GM12878 (cell line): ENCODE measurements around the gene FIZ1. TPM values are rescaled to one million over a fixed set of nuclear protein-coding genes. Genes with fewer than 3 reads are reported as not detected.

Source experiments
- ATAC-seq: fragments of 200-7000 bp; cut with Tn5 transposase; 3 replicates; pipeline ENCODE4 v1.9.1; 2020; ENCODE audit warnings: mild to moderate bottlenecking, moderate library complexity
- BruUV-seq: library from RNA; stranded (reverse); fragments of 400-500 nt; replicated peaks from 2 replicates; lab custom pipeline; 2021; lab: Mats Ljungman, UMichigan
- CTCF ChIA-PET: fragments of 300-600 bp; sonication (Branson Sonifier 250); formaldehyde crosslinking; extraction: SDS; loops from one replicate; lab custom pipeline; 2021; ENCODE audit warnings: inconsistent platforms; lab: Yijun Ruan, JAX
- POLR2A ChIA-PET: fragments of 350-600 bp; formaldehyde crosslinking; extraction: SDS; loops from one replicate; lab custom pipeline; 2021; ENCODE audit warnings: inconsistent platforms; lab: Charles Lee
- RAD21 ChIA-PET: fragments of 300-600 bp; sonication (Branson Sonifier 250); formaldehyde crosslinking; loops from one replicate; lab custom pipeline; 2023; ENCODE audit warnings: antibody characterized with exemption; ENCODE audit not compliant: unreplicated experiment; lab: Charles Lee
- SMC1A ChIA-PET: fragments of 300-600 bp; sonication (Branson Sonifier 250); formaldehyde crosslinking; loops from one replicate; lab custom pipeline; 2023; ENCODE audit not compliant: unreplicated experiment, uncharacterized antibody; lab: Charles Lee
- DNase-seq: peaks from one replicate; pipeline ENCODE4 v3.0.0-alpha.2; 2011; ENCODE audit warnings: low read depth, low spot score
- FAIRE-seq: peaks from 3 replicates; lab custom pipeline; 2011; peaks lifted over from hg19 to GRCh38; lab: Jason Lieb, UNC
- H2AFZ ChIP-seq: 2 replicates; pipeline ENCODE4 v1.6.0; 2011; ENCODE audit warnings: low read depth, low read length, control low read depth; ENCODE audit not compliant: control insufficient read depth
- H3K27ac ChIP-seq: 2 replicates; pipeline ENCODE4 v1.5.1; 2011; ENCODE audit warnings: control low read depth; ENCODE audit not compliant: control insufficient read depth, insufficient read depth
- H3K27me3 ChIP-seq, 2 experiments: replicated peaks in 1 of 2; 2 replicates each; pipeline versions ENCODE4 v1.6.0 to v1.6.1; 2011; ENCODE audit warnings: low read length in 1 of 2; ENCODE audit not compliant: control insufficient read depth in 2 of 2, insufficient read depth in 2 of 2
- H3K36me3 ChIP-seq, 2 experiments: 2 replicates each; pipeline ENCODE4 v1.5.1; 2011; ENCODE audit warnings: low read length in 1 of 2; ENCODE audit not compliant: control insufficient read depth in 2 of 2, insufficient read depth in 2 of 2
- H3K4me1 ChIP-seq: 2 replicates; pipeline ENCODE4 v1.6.1; 2011; ENCODE audit warnings: mild to moderate bottlenecking, low read length, moderate library complexity, mixed read lengths; ENCODE audit not compliant: control insufficient read depth, insufficient read depth
- H3K4me2 ChIP-seq: 2 replicates; pipeline ENCODE4 v1.6.0; 2011; ENCODE audit warnings: control low read depth; ENCODE audit not compliant: control insufficient read depth, insufficient read depth
- H3K4me3 ChIP-seq: fragments of 200-600 bp; sonication (generic); 2 replicates; pipeline ENCODE4 v1.5.1; 2016
- H3K79me2 ChIP-seq: 2 replicates; pipeline ENCODE4 v1.6.0; 2011; ENCODE audit warnings: low read length; ENCODE audit not compliant: control insufficient read depth, insufficient read depth
- H3K9ac ChIP-seq: 2 replicates; pipeline ENCODE4 v1.8.0; 2011; ENCODE audit warnings: low read length, control low read depth, mixed read lengths; ENCODE audit not compliant: control insufficient read depth, insufficient read depth
- H3K9me3 ChIP-seq: replicated peaks from 3 replicates; pipeline ENCODE4 v1.5.1; 2011; ENCODE audit warnings: mild to moderate bottlenecking, low read length; ENCODE audit not compliant: control insufficient read depth, insufficient read depth
- H4K20me1 ChIP-seq: 2 replicates; pipeline ENCODE4 v1.6.0; 2011; ENCODE audit not compliant: control insufficient read depth, insufficient read depth
- ATF2 ChIP-seq: IDR thresholded peaks from 2 replicates; pipeline ENCODE4 v1.6.1; 2012; ENCODE audit warnings: low read length, inconsistent platforms
- BCL11A ChIP-seq: IDR thresholded peaks from 2 replicates; pipeline ENCODE4 v1.6.1; 2011; ENCODE audit warnings: low read depth, low read length
- CHD2 ChIP-seq: IDR thresholded peaks from 2 replicates; pipeline ENCODE4 v1.6.1; 2011; ENCODE audit warnings: low read depth, low read length, improper control_type of control experiment, borderline replicate concordance
- KLF5 ChIP-seq: fragments of 450-650 bp; IDR thresholded peaks from 2 replicates; pipeline ENCODE4 v1.6.1; 2014; ENCODE audit warnings: mild to moderate bottlenecking; ENCODE audit not compliant: partially characterized antibody
- NFYB ChIP-seq: IDR thresholded peaks from 2 replicates; pipeline ENCODE4 v1.6.1; 2011; ENCODE audit warnings: low read depth, mild to moderate bottlenecking, low read length, improper control_type of control experiment, moderate library complexity; ENCODE audit not compliant: insufficient read depth
- PAX5 ChIP-seq: IDR thresholded peaks from 2 replicates; pipeline ENCODE4 v1.6.1; 2011; ENCODE audit warnings: low read depth, low read length, borderline replicate concordance
- SKIL ChIP-seq: fragments of 450-650 bp; IDR thresholded peaks from 2 replicates; pipeline ENCODE4 v1.6.1; 2017; ENCODE audit warnings: mild to moderate bottlenecking, low read depth, inconsistent platforms; ENCODE audit not compliant: poor library complexity, severe bottlenecking
- WGBS: methylation state at CpG from one replicate; pipeline ENCODE4 v1.1.6; 2016; ENCODE audit warnings: low lambda C conversion rate; ENCODE audit not compliant: insufficient replicate concordance, insufficient coverage; ENCODE audit errors: missing lambda C conversion rate; 5-methylcytosine and 5-hydroxymethylcytosine counted together
- in situ Hi-C: fragments of 300-500 bp; cut with MboI; formaldehyde crosslinking; loops from 9 replicates; pipeline ENCODE4 v1.14.3; 2018; ENCODE audit warnings: mixed read lengths
- intact Hi-C: fragments of 100-400 bp; cut with micrococcal nuclease; formaldehyde crosslinking; loops from one replicate; pipeline ENCODE4 v1.14.2; 2022; ENCODE audit not compliant: unreplicated experiment
- polyA plus RNA-seq, 11 experiments: library from polyadenylated mRNA; depleted of rRNA in 4 of 11; unstranded in 6 of 11; stranded (reverse) in 5 of 11; fragments of >200 nt; fragmentation: Nextera tagmentation in 4 of 11; fragmentation: Illumina TruSeq in 1 of 11; extraction: Ambion mirVana in 4 of 11; extraction: Trizol in 1 of 11; gene quantifications; 1 replicate in 1 of 11; 2 replicates in 10 of 11; pipeline versions ENCODE4 v1.2.1 to v1.2.3, GENCODE V29; 2011 to 2016; ENCODE audit warnings: inconsistent platforms in 2 of 11, missing spikeins in 2 of 11, low read depth in 1 of 11
- total RNA-seq, 4 experiments: library from RNA; depleted of rRNA in 3 of 4; stranded (reverse); fragments of >200 nt in 3 of 4; fragmentation: Illumina TruSeq in 1 of 4; extraction: Trizol in 1 of 4; gene quantifications; 2 replicates each; pipeline versions ENCODE4 v1.2.1 to v1.2.3, GENCODE V29; 2013 to 2021
- TF ChIP-seq, protein P1 (sequence below): fragments of 450-650 bp; IDR thresholded peaks from 2 replicates; pipeline ENCODE4 v1.6.1; 2017; ENCODE audit warnings: mild to moderate bottlenecking, moderate library complexity
- TF ChIP-seq, protein P2 (sequence below): IDR thresholded peaks from 2 replicates; pipeline ENCODE4 v1.6.1; 2012; ENCODE audit warnings: mild to moderate bottlenecking, low read depth, low read length

The FIZ1 gene
- total and polyA plus RNA-seq, 10 of the 15 experiments (the other 5 are each of a cell fraction or from before 2014, with no cell fraction given) = 0.60 to 16.8 (median 4.2) TPM

GRCh38 chr19:55642153-55643002 lies 43.1 kb upstream of the FIZ1 start:
- peak; percentile 25 for ATAC-seq
- TF ChIP-seq SKIL (no peak), BCL11A (no peak), ATF2 (no peak), KLF5 (no peak), NFYB (no peak), PAX5 (peak; percentile 24; the same call in 1 of the 2 replicates), CHD2 (no peak)
- TF ChIP-seq, protein P1, sequence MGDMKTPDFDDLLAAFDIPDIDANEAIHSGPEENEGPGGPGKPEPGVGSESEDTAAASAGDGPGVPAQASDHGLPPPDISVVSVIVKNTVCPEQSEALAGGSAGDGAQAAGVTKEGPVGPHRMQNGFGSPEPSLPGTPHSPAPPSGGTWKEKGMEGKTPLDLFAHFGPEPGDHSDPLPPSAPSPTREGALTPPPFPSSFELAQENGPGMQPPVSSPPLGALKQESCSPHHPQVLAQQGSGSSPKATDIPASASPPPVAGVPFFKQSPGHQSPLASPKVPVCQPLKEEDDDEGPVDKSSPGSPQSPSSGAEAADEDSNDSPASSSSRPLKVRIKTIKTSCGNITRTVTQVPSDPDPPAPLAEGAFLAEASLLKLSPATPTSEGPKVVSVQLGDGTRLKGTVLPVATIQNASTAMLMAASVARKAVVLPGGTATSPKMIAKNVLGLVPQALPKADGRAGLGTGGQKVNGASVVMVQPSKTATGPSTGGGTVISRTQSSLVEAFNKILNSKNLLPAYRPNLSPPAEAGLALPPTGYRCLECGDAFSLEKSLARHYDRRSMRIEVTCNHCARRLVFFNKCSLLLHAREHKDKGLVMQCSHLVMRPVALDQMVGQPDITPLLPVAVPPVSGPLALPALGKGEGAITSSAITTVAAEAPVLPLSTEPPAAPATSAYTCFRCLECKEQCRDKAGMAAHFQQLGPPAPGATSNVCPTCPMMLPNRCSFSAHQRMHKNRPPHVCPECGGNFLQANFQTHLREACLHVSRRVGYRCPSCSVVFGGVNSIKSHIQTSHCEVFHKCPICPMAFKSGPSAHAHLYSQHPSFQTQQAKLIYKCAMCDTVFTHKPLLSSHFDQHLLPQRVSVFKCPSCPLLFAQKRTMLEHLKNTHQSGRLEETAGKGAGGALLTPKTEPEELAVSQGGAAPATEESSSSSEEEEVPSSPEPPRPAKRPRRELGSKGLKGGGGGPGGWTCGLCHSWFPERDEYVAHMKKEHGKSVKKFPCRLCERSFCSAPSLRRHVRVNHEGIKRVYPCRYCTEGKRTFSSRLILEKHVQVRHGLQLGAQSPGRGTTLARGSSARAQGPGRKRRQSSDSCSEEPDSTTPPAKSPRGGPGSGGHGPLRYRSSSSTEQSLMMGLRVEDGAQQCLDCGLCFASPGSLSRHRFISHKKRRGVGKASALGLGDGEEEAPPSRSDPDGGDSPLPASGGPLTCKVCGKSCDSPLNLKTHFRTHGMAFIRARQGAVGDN = peak; percentile 70
- TF ChIP-seq, protein P2, sequence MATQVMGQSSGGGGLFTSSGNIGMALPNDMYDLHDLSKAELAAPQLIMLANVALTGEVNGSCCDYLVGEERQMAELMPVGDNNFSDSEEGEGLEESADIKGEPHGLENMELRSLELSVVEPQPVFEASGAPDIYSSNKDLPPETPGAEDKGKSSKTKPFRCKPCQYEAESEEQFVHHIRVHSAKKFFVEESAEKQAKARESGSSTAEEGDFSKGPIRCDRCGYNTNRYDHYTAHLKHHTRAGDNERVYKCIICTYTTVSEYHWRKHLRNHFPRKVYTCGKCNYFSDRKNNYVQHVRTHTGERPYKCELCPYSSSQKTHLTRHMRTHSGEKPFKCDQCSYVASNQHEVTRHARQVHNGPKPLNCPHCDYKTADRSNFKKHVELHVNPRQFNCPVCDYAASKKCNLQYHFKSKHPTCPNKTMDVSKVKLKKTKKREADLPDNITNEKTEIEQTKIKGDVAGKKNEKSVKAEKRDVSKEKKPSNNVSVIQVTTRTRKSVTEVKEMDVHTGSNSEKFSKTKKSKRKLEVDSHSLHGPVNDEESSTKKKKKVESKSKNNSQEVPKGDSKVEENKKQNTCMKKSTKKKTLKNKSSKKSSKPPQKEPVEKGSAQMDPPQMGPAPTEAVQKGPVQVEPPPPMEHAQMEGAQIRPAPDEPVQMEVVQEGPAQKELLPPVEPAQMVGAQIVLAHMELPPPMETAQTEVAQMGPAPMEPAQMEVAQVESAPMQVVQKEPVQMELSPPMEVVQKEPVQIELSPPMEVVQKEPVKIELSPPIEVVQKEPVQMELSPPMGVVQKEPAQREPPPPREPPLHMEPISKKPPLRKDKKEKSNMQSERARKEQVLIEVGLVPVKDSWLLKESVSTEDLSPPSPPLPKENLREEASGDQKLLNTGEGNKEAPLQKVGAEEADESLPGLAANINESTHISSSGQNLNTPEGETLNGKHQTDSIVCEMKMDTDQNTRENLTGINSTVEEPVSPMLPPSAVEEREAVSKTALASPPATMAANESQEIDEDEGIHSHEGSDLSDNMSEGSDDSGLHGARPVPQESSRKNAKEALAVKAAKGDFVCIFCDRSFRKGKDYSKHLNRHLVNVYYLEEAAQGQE = no peak

More at GRCh38 chr19:55642153-55643002, 43.1 kb upstream of the FIZ1 start:
- H3K4me2 ChIP-seq = peak overlapping the region; percentile 97
- ChIA-PET SMC1A (interaction anchor here (1.5 to 1.7 kb wide), 2 partner anchors 10 to 12 kb away, joined by 4 read pairs; partner anchors contain the start of gene U2AF2), POLR2A (interaction anchor here (0.8 to 2.0 kb wide), 9 partner anchors 7 to 166 kb away, joined by 3 to 11 read pairs (median 3); partner anchors contain the start of genes FIZ1, ZNF524, ZNF628 and ZNF784), CTCF (interaction anchor here (0.6 to 1.8 kb wide), 6 partner anchors 10 to 144 kb away, joined by 3 to 17 read pairs (median 3); no protein-coding TSS in a partner anchor), RAD21 (interaction anchor here (1.0 to 2.4 kb wide), 3 partner anchors 10 to 387 kb away, joined by 4 to 18 read pairs (median 10); partner anchors contain the start of gene U2AF2)
- FAIRE-seq (no peak), DNase-seq (no peak)
- peaks cover 61% of the 10 kb centered on the region for H3K79me2 ChIP-seq
- intact Hi-C loops = loop anchor here (5.0 kb wide), 2 partner anchors 35 to 40 kb away; partner anchors contain the start of genes EPN1 and ZNF524
- 1% methylated on average over 55 of the region's 65 CpGs for WGBS
- H3K27ac ChIP-seq = peak overlapping the region; percentile 64
- peak overlapping the region; percentile 95 for H3K4me3 ChIP-seq
- H4K20me1 ChIP-seq = no peaks in the 10 kb centered on the region
- no peaks in the 10 kb centered on the region for H3K27me3 ChIP-seq
- no peaks in the 10 kb centered on the region for H3K9me3 ChIP-seq
- peaks cover 39% of the 10 kb centered on the region for H3K4me1 ChIP-seq
- peak overlapping the region; percentile 86 for H3K9ac ChIP-seq
- TSS peak; percentile 42 for BruUV-seq
- H2AFZ ChIP-seq = no peak overlapping the region
- in situ Hi-C loops = no loop called here
- H3K36me3 ChIP-seq = 0 out of 4 replicates have a peak, but pooled peaks cover 0 to 2% of the 10 kb centered on the region in 2 experiments
